Measurements from ENCODE around the gene PPP1R13B. TPM values are rescaled to one million over a fixed set of nuclear protein-coding genes. Genes with fewer than 3 reads are reported as not detected.

Gene PPP1R13B
- total RNA-seq, 4 donors from 2014 or later, result 12.7 to 25.0 (median 20.6) TPM

- H3K4me1 ChIP-seq, result peaks cover 28 to 98% (median 54%) of the 10 kb centered on the region in 3 donors
- intact Hi-C loops (cut with DNase I), result no loop called here
- no peaks in the 10 kb centered on the region for H3K9me3 ChIP-seq
- peak overlapping the region; percentile 55 to 82 (median 78) for H3K27ac ChIP-seq
- DNase-seq, result no peak
- TF ChIP-seq POLR2A (IDR thresholded peaks at IDR 0.05) (no peak), CTCF (IDR thresholded peaks at IDR 0.05) (no peak)
- WGBS, 2 donors, result 34 to 40% methylated on average over 7 of the region's 20 CpGs
- peaks cover 6 to 60% (median 7%) of the 10 kb centered on the region in 3 donors for H3K36me3 ChIP-seq
- peak overlapping the region in 1 of 4 donors; percentile 7 for H3K4me3 ChIP-seq
- H3K27me3 ChIP-seq, result no peaks in the 10 kb centered on the region
Measured at GRCh38 chr14:103724116-103724515, 123.3 kb downstream of the PPP1R13B start.

- Histone ChIP-seq H3K27me3 (no peaks in the 10 kb centered on the region), H3K4me1 (peaks cover 30 to 98% (median 54%) of the 10 kb centered on the region in 3 donors), H3K27ac (peak overlapping the region; percentile 55 to 82 (median 78)), H3K36me3 (peaks cover 6 to 56% (median 7%) of the 10 kb centered on the region in 3 donors), H3K9me3 (no peaks in the 10 kb centered on the region), H3K4me3 (peak overlapping the region in 1 of 4 donors; percentile 7)
- WGBS, 2 donors, result no CpG with 5 or more reads among the region's 7 CpGs
- TF ChIP-seq CTCF (IDR thresholded peaks at IDR 0.05), result no peak
- no peak for TF ChIP-seq POLR2A (IDR thresholded peaks at IDR 0.05)
- DNase-seq, result no peak
- intact Hi-C loops (cut with DNase I), result no loop called here
Measured at GRCh38 chr14:103723748-103724081, 123.7 kb downstream of the PPP1R13B start.

DNA sequence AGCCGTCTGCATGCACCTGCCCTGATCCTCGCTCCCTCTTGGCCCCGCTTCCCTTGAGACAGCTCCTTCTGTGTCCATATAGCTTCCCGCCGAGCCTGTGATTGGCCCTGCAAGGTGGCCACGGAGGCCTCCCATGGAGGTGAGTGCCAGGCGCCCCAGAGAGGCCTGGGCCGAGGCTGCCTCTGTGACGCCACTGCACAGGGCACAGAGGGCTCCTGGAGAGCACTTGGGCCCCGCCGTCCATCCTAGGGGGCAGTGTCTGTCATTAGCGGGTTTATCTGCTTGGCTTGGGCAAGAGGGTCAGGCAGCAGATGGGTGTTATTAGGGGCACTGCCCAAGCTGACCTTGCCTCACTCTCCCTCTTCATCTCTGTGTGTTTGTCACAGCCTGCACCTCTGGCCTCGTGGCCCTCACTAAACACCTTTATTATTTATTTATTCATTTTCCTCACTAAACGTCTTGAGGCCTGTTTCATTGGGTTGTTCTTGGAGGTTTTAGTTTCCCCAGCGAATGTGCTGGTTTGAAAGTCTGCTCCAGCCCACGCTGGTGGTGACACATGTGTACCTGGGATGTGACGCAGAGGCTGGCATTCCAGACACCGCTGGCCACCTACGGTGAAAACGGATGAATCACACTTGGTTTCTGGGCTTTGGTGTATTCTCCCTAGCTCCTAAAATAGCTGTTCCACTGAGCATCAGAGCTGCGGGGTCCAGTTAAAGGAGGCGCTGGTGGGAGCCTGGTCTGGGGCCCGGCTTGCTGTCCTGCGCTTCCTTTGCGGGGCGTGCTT lies 125.8 kb downstream of the PPP1R13B start:
- WGBS, 2 donors, result 61 to 75% methylated on average over 14 to 18 of the region's 26 CpGs

GRCh38 chr14:103719751-103720150 lies 127.6 kb downstream of the PPP1R13B start:
- H3K27ac ChIP-seq, result peak overlapping the region in 3 of 4 donors; percentile 4 to 40 (median 11)
- no peaks in the 10 kb centered on the region for H3K9me3 ChIP-seq
- H3K36me3 ChIP-seq, result peaks cover 0 to 30% (median 1%) of the 10 kb centered on the region in 3 donors
- intact Hi-C loops (cut with DNase I), result no loop called here
- peaks cover 45 to 91% (median 67%) of the 10 kb centered on the region in 3 donors for H3K4me1 ChIP-seq
- WGBS, 2 donors, result 81 to 83% methylated on average over 5 to 7 of the region's 8 CpGs
- TF ChIP-seq CTCF (IDR thresholded peaks at IDR 0.05) (no peak), POLR2A (IDR thresholded peaks at IDR 0.05) (no peak)
- no peaks in the 10 kb centered on the region for H3K27me3 ChIP-seq
- no peak overlapping the region for H3K4me3 ChIP-seq
- no peak for DNase-seq

More for the DNA sequence above, 125.8 kb downstream of the PPP1R13B start:
- DNase-seq, result no peak
- Histone ChIP-seq H3K36me3 (peaks cover 0 to 45% (median 6%) of the 10 kb centered on the region in 3 donors), H3K4me1 (peaks cover 42 to 100% (median 72%) of the 10 kb centered on the region in 3 donors), H3K27ac (peak overlapping the region in 3 of 4 donors; percentile 35 to 82 (median 77)), H3K4me3 (no peak overlapping the region), H3K27me3 (no peaks in the 10 kb centered on the region), H3K9me3 (no peaks in the 10 kb centered on the region)
- TF ChIP-seq CTCF (IDR thresholded peaks at IDR 0.05) (no peak), POLR2A (IDR thresholded peaks at IDR 0.05) (no peak)
- intact Hi-C loops (cut with DNase I), result no loop called here

DNA sequence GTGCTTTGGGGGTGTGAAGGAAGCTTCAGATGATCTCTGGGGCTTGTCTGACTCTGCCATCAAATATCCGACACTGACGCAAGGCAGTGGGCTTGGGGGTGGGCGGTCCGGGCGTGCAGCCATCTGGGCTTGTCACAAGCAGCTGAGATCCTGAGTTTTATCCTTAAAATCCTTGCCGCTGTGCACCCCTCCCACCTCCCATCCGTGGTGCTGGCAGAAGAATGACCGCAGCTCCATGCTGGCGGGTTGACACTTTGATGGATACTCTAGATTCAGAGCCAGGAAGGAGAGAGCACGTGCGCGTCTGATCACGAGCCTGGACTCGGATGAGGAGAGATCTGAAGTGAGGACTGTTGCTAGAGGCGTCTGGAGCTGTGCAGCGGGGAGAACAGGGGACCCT lies 128.8 kb downstream of the PPP1R13B start:
- intact Hi-C loops (cut with DNase I), result no loop called here
- no peaks in the 10 kb centered on the region for H3K27me3 ChIP-seq
- peak overlapping the region in 1 of 4 donors; percentile 31 for H3K4me3 ChIP-seq
- H3K27ac ChIP-seq, result peak overlapping the region in 3 of 4 donors; percentile 30 to 57 (median 40)
- TF ChIP-seq POLR2A (IDR thresholded peaks at IDR 0.05) (no peak), CTCF (IDR thresholded peaks at IDR 0.05) (no peak)
- no peak for DNase-seq
- peaks cover 40 to 91% (median 69%) of the 10 kb centered on the region in 3 donors for H3K4me1 ChIP-seq
- 17% methylated on average over 10 of the region's 16 CpGs; no CpG with 5 or more reads in 1 of the 2 donors for WGBS, 2 donors
- H3K36me3 ChIP-seq, result peaks cover 0 to 27% (median 0%) of the 10 kb centered on the region in 3 donors
- H3K9me3 ChIP-seq, result no peaks in the 10 kb centered on the region

Data from esophagus squamous epithelium (tissue), 5 donors.